Measurements from ENCODE around the gene TRMT61B. TPM values are rescaled to one million over a fixed set of nuclear protein-coding genes. Genes with fewer than 3 reads are reported as not detected.

Gene TRMT61B
- total and polyA plus RNA-seq, 10 of the 15 experiments (the other 5 are each of a cell fraction or from before 2014, with no cell fraction given): 12.8 to 23.7 (median 18.1) TPM

DNA sequence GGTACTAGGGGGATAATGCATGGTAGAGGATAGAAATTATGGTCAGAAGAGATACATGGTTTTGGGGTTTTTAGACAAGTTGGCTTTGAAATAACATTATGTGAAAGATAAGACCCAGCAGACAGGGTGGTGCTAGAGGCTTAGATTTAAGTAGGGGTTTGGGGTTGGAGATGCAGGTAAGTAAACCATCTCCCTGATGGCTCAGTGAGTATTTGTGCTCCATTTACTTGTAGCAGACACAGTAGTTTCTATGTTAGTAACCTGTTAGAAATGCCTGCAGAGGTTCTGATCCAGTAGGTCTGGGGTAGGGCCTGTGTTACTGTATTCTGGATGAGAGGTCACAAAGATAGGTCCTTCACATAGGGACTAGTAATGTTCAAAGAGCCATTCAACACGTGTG lies 38.1 kb upstream of the TRMT61B start:
- H3K4me3 ChIP-seq: no peak overlapping the region
- BruUV-seq (replicated peaks): no TSS peak
- H3K4me1 ChIP-seq (ENCODE audit: control insufficient read depth, insufficient read depth, low read length): no peaks in the 10 kb centered on the region
- ChIA-PET SMC1A (ENCODE audit: uncharacterized antibody, unreplicated experiment) (interaction anchor here (1.1 kb wide), 1 partner anchor 12 kb away, joined by 3 read pairs; no protein-coding TSS in a partner anchor), RAD21 (ENCODE audit: unreplicated experiment) (no interaction called here), CTCF (no interaction called here), POLR2A (no interaction called here)
- H3K4me2 ChIP-seq (ENCODE audit: control insufficient read depth, insufficient read depth): no peak overlapping the region
- H2AFZ ChIP-seq (ENCODE audit: control insufficient read depth, low read depth, low read length): no peak overlapping the region
- TF ChIP-seq IRF4 (IDR thresholded peaks at IDR 0.05; ENCODE audit: low read depth, low read length) (no peak), POLR2AphosphoS5 (IDR thresholded peaks at IDR 0.05; ENCODE audit: low read length) (peak; percentile 54; the same call in 1 of the 2 replicates), SUZ12 (IDR thresholded peaks at IDR 0.05; ENCODE audit: unreplicated experiment) (no peak), BACH1 (IDR thresholded peaks at IDR 0.05; ENCODE audit: borderline replicate concordance) (no peak)
- H3K79me2 ChIP-seq (ENCODE audit: control insufficient read depth, insufficient read depth, low read length): peaks cover 54% of the 10 kb centered on the region
- in situ Hi-C loops (cut with MboI) (no loop called here), intact Hi-C loops (cut with micrococcal nuclease; ENCODE audit: unreplicated experiment) (no loop called here)
- FAIRE-seq (no peak), ATAC-seq (no peak), DNase-seq (ENCODE audit: low read depth, low spot score) (no peak)
- H3K9me3 ChIP-seq (replicated peaks; ENCODE audit: control insufficient read depth, insufficient read depth, low read length): no peaks in the 10 kb centered on the region
- no peak overlapping the region for H3K9ac ChIP-seq (ENCODE audit: control insufficient read depth, insufficient read depth, low read length)
- peaks cover 11 to 38% of the 10 kb centered on the region in 2 experiments for H3K36me3 ChIP-seq (ENCODE audit: control insufficient read depth in 2 of 2, insufficient read depth in 2 of 2, low read length in 1 of 2)
- WGBS (ENCODE audit: insufficient coverage, insufficient replicate concordance, low lambda C conversion rate, missing lambda C conversion rate): 0% methylated on average over 1 of the region's 1 CpG
- H3K27me3 ChIP-seq (replicated peaks in 1 of 2; ENCODE audit: control insufficient read depth in 2 of 2, insufficient read depth in 2 of 2, low read length in 1 of 2): no peaks in the 10 kb centered on the region
- no peaks in the 10 kb centered on the region for H4K20me1 ChIP-seq (ENCODE audit: control insufficient read depth, insufficient read depth)
- no peak overlapping the region for H3K27ac ChIP-seq (ENCODE audit: control insufficient read depth, insufficient read depth)

DNA sequence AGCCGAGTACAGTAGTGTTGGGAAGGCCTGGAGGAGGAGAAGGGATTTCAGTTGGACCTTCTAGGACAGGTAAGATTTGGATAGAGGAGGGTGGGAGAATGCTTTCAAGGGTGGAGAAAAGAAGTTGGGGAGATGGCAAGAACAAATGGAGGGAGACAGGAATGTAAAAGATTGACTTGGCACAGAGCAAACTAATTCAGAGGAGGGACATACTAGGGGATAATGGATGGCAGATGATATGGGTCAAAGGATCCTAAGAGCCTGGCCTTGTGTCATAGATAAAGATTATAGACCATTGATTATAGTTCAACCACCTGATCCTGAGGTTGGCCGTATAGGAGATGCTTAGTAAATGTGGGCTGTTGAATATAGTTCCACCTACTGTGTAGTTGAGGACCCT lies 36.7 kb upstream of the TRMT61B start:
- POLR2A ChIA-PET: interaction anchor here (1.0 kb wide), 1 partner anchor 10 kb away, joined by 3 read pairs; no protein-coding TSS in a partner anchor
- Histone ChIP-seq H3K9ac (ENCODE audit: control insufficient read depth, insufficient read depth, low read length) (no peak overlapping the region), H4K20me1 (ENCODE audit: control insufficient read depth, insufficient read depth) (no peaks in the 10 kb centered on the region), H3K27me3 (replicated peaks in 1 of 2; ENCODE audit: control insufficient read depth in 2 of 2, insufficient read depth in 2 of 2, low read length in 1 of 2) (no peaks in the 10 kb centered on the region), H3K4me2 (ENCODE audit: control insufficient read depth, insufficient read depth) (no peak overlapping the region), H3K36me3 (ENCODE audit: control insufficient read depth in 2 of 2, insufficient read depth in 2 of 2, low read length in 1 of 2) (peaks cover 16 to 34% of the 10 kb centered on the region in 2 experiments), H2AFZ (ENCODE audit: control insufficient read depth, low read depth, low read length) (no peak overlapping the region), H3K79me2 (ENCODE audit: control insufficient read depth, insufficient read depth, low read length) (peaks cover 63% of the 10 kb centered on the region), H3K9me3 (replicated peaks; ENCODE audit: control insufficient read depth, insufficient read depth, low read length) (no peaks in the 10 kb centered on the region), H3K27ac (ENCODE audit: control insufficient read depth, insufficient read depth) (no peak overlapping the region), H3K4me3 (no peak overlapping the region), H3K4me1 (ENCODE audit: control insufficient read depth, insufficient read depth, low read length) (no peaks in the 10 kb centered on the region)
- CTCF ChIA-PET: no interaction called here
- DNase-seq (ENCODE audit: low read depth, low spot score): no peak
- TF ChIP-seq POLR2AphosphoS5 (IDR thresholded peaks at IDR 0.05; ENCODE audit: low read length) (peak; percentile 56), ZBED1 (IDR thresholded peaks at IDR 0.05; ENCODE audit: borderline replicate concordance) (no peak), TCF12 (IDR thresholded peaks at IDR 0.05; ENCODE audit: low read depth, low read length) (no peak)
- no peak for FAIRE-seq
- intact Hi-C loops (cut with micrococcal nuclease; ENCODE audit: unreplicated experiment) (no loop called here), in situ Hi-C loops (cut with MboI) (no loop called here)
- no peak for ATAC-seq
- WGBS (ENCODE audit: insufficient coverage, insufficient replicate concordance, low lambda C conversion rate, missing lambda C conversion rate): 100% methylated on average over 2 of the region's 2 CpGs
- SMC1A ChIA-PET (ENCODE audit: uncharacterized antibody, unreplicated experiment): no interaction called here
- RAD21 ChIA-PET (ENCODE audit: unreplicated experiment): no interaction called here
- no TSS peak for BruUV-seq (replicated peaks)

All from GM12878 (cell line).